ENCODE data around the gene PDSS1. TPM values are rescaled to one million over a fixed set of nuclear protein-coding genes. Genes with fewer than 3 reads are reported as not detected.
A peak's percentile ranks its signal among the peaks of the same experiment; 100 is the strongest.

PDSS1 gene
- total RNA-seq, 1 experiment from 2014 or later = 15.4 TPM

DNA sequence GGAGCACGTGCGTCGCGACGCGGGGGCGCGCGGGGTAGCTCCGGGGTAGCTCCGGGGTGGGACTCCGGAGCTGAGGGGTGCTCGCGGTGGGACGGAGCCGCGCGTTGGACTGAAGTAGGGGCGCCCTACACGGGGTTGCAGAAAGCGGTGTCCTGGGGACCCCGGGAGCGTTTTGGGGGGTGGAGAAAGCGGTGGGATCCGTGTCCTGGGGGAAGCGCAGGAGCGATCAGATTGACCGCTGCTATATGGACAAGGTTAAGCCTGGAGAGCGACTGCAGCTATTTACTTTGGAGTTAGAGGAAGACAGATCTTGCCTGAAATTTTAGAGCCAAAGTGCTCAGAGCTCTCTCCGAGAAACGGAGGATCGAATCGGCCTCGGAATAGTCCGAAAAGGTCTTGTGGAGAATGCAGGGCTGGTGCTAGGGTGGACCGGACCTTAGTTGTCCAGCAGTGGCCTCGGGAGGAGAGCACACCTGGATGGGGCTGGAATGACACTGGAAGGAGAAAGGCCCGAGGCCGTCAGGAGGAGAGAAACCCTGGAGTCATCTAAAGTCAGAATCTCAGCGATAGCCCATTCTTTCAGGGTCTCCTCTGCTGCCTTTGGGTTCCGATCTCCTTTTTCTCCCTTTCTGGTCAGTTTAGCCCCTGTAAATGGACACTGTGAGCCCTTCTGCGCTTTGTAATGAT, 564 bp downstream of the PDSS1 start:
- TF ChIP-seq, protein P1, sequence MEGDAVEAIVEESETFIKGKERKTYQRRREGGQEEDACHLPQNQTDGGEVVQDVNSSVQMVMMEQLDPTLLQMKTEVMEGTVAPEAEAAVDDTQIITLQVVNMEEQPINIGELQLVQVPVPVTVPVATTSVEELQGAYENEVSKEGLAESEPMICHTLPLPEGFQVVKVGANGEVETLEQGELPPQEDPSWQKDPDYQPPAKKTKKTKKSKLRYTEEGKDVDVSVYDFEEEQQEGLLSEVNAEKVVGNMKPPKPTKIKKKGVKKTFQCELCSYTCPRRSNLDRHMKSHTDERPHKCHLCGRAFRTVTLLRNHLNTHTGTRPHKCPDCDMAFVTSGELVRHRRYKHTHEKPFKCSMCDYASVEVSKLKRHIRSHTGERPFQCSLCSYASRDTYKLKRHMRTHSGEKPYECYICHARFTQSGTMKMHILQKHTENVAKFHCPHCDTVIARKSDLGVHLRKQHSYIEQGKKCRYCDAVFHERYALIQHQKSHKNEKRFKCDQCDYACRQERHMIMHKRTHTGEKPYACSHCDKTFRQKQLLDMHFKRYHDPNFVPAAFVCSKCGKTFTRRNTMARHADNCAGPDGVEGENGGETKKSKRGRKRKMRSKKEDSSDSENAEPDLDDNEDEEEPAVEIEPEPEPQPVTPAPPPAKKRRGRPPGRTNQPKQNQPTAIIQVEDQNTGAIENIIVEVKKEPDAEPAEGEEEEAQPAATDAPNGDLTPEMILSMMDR (IDR thresholded peaks at IDR 0.05; ENCODE audit: unreplicated experiment) = no peak
- BruUV-seq (replicated peaks) = no TSS peak
- Mint-ChIP-seq H3K36me3 (ENCODE audit: insufficient read depth, unreplicated experiment) (peaks cover 19% of the 10 kb centered on the region), H3K27ac (ENCODE audit: unreplicated experiment) (peak overlapping the region; percentile 69), H3K27me3 (ENCODE audit: unreplicated experiment) (no peaks in the 10 kb centered on the region), H3K4me1 (ENCODE audit: low read depth, unreplicated experiment) (peaks cover 40% of the 10 kb centered on the region), H3K9me3 (ENCODE audit: low read depth, unreplicated experiment) (peaks cover 7% of the 10 kb centered on the region), H3K4me3 (ENCODE audit: low read depth, unreplicated experiment) (peak overlapping the region; percentile 90)
- no peak for DNase-seq
- intact Hi-C loops (cut with micrococcal nuclease; ENCODE audit: unreplicated experiment) = no loop called here
- CTCF ChIA-PET = no interaction called here

DNA sequence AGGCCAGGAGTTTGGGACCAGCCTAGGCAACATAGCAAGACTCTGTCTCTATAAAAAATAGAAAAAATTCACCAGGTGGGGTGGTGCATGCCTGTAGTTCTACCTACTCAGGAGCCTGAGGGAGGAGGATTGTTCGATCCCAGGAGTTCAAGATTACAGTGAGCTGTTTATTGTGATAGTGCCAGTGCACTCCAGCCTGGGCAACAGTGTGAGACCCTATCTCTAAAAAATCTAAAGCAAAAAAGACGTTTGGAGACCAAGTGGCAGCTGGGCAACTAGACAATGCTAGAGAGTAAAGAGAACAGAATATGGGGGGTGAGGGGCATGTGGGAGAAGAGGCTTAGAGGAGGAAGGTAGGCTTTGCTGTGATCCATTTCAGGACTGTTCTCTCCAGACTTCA, 1.4 kb downstream of the PDSS1 start:
- BruUV-seq (replicated peaks) = no TSS peak
- H3K4me3 Mint-ChIP-seq (ENCODE audit: low read depth, unreplicated experiment) = peak overlapping the region; percentile 90
- peaks cover 7% of the 10 kb centered on the region for H3K9me3 Mint-ChIP-seq (ENCODE audit: low read depth, unreplicated experiment)
- no peak for DNase-seq
- peak overlapping the region; percentile 69 for H3K27ac Mint-ChIP-seq (ENCODE audit: unreplicated experiment)
- H3K27me3 Mint-ChIP-seq (ENCODE audit: unreplicated experiment) = no peaks in the 10 kb centered on the region
- peaks cover 19% of the 10 kb centered on the region for H3K36me3 Mint-ChIP-seq (ENCODE audit: insufficient read depth, unreplicated experiment)
- H3K4me1 Mint-ChIP-seq (ENCODE audit: low read depth, unreplicated experiment) = peaks cover 43% of the 10 kb centered on the region
- TF ChIP-seq, protein P1 (IDR thresholded peaks at IDR 0.05; ENCODE audit: unreplicated experiment) = no peak
- intact Hi-C loops (cut with micrococcal nuclease; ENCODE audit: unreplicated experiment) = no loop called here
- CTCF ChIA-PET = no interaction called here

DNA sequence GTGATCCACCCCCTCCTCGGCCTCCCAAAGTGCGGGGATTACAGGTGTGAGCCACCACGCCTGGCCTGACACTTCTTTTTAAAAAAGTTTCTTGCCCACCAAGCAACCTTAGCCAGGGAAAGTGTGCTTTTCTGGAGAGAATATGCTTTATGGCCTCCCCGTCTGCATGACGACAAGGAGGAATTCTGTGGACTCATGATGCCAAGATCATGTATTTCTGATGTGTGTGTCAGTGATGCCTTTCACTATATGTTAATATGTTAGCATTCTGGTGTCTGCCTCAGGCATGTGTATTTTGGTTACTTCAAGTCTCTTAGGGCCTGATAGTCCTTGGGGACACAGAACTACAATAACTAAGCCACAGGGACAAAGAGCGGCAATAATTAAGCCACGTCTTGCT, 2.1 kb downstream of the PDSS1 start:
- H3K27me3 Mint-ChIP-seq (ENCODE audit: unreplicated experiment) = no peaks in the 10 kb centered on the region
- peaks cover 19% of the 10 kb centered on the region for H3K36me3 Mint-ChIP-seq (ENCODE audit: insufficient read depth, unreplicated experiment)
- CTCF ChIA-PET = no interaction called here
- no TSS peak for BruUV-seq (replicated peaks)
- intact Hi-C loops (cut with micrococcal nuclease; ENCODE audit: unreplicated experiment) = no loop called here
- DNase-seq = no peak
- H3K9me3 Mint-ChIP-seq (ENCODE audit: low read depth, unreplicated experiment) = peaks cover 7% of the 10 kb centered on the region
- H3K4me3 Mint-ChIP-seq (ENCODE audit: low read depth, unreplicated experiment) = peak overlapping the region; percentile 90
- TF ChIP-seq, protein P1 (IDR thresholded peaks at IDR 0.05; ENCODE audit: unreplicated experiment) = no peak
- H3K4me1 Mint-ChIP-seq (ENCODE audit: low read depth, unreplicated experiment) = peaks cover 43% of the 10 kb centered on the region
- no peak overlapping the region for H3K27ac Mint-ChIP-seq (ENCODE audit: unreplicated experiment)

DNA sequence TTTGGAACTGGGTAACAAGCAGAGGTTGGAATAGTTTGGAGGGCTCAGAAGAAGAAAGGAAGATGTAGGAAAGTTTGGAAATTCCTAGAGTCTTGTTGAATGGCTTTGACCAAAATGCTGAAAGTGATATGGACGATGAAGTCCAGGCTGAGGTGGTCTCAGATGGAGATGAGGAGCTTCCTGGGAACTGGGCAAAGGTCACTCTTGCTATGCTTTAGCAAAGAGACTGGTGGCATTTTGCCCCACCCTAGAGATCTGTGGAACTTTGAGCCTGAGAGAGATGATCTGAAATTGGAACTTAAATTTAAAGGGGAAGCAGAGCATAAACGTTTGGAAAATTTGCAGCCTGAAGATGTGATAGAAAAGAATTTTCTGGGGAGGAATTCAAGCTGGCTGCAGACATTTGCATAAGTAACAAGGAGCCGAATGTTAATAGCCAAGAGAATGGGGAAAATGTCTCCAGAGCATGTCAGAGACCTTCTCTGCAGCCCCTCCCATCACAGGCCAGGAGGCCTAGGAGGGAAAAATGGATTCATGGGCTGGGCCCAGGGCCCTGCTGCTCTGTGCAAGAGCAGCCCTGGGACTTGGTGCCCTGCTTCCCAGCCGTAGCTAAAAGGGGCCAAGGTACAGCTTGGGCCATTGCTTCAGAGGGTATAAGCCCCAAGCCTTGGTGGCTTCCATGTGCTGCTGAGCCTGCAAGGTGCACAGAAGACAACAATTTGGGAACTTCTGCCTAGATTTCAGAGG, 3.6 kb downstream of the PDSS1 start:
- no peak for DNase-seq
- peak overlapping the region; percentile 17 for H3K27ac Mint-ChIP-seq (ENCODE audit: unreplicated experiment)

More for the DNA sequence above, 3.6 kb downstream of the PDSS1 start:
- TF ChIP-seq, protein P1 (IDR thresholded peaks at IDR 0.05; ENCODE audit: unreplicated experiment) = no peak
- intact Hi-C loops (cut with micrococcal nuclease; ENCODE audit: unreplicated experiment) = no loop called here
- H3K36me3 Mint-ChIP-seq (ENCODE audit: insufficient read depth, unreplicated experiment) = peaks cover 19% of the 10 kb centered on the region
- H3K4me1 Mint-ChIP-seq (ENCODE audit: low read depth, unreplicated experiment) = peaks cover 43% of the 10 kb centered on the region
- peak overlapping the region; percentile 6 for H3K4me3 Mint-ChIP-seq (ENCODE audit: low read depth, unreplicated experiment)
- H3K27me3 Mint-ChIP-seq (ENCODE audit: unreplicated experiment) = no peaks in the 10 kb centered on the region
- H3K9me3 Mint-ChIP-seq (ENCODE audit: low read depth, unreplicated experiment) = peaks cover 7% of the 10 kb centered on the region
- no TSS peak for BruUV-seq (replicated peaks)
- CTCF ChIA-PET = interaction anchor here (0.5 to 1.0 kb wide), 2 partner anchors 179 to 525 kb away, joined by 3 read pairs; no protein-coding TSS in a partner anchor

Measured in Calu3 (cell line).